C1 segment of cervical spinal cord (tissue), 14 donors: ENCODE measurements around the gene MALRD1.
"Not testable (repeated sequence)": the region's sequence is repeated elsewhere in the genome, so short reads cannot be mapped to it uniquely, and the experiment has no call there.

Source experiments
- DNase-seq, 14 donors: peaks; one replicate each; lab custom pipeline; 2025; lab: John Stamatoyannopoulos, UW

The MALRD1 gene

DNA sequence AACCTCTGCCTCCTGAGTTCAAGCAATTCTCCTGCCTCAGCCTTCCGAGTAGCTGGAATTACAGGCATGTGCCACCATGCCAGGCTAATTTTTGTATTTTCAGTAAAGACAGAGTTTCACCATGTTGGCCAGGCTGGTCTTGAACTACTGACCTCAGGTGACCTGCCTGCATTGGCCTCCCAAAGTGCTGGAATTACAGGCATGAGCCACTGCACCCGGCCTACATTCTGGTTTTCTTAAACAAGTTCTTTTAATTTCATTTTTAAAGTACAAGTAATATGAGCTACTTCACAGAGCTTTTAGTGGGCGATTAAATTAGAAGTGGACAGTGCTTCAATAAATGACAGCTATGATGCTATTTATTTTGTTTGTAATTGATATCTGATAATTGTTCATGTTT is 721.2 kb downstream of the MALRD1 start:
- not testable (repeated sequence) for DNase-seq

DNA sequence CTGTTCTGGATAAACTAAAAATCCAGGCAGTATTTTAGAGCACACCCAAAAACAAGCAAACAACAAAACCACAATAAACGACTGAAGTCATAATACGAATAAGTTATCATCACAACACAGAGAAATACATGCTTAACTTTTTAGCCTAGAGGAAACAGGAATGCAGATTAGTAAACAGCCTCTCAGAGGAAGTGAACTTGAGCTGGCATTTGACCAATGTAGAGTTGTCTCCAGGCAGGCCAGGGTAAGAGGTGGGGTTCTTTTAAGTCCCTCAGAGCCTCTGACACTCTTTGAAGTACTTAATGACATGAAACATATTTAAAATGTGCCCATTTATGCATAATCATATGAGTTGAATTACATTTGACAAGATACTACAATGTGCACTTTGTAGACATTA is 724.4 kb downstream of the MALRD1 start:
- DNase-seq = no peak

DNA sequence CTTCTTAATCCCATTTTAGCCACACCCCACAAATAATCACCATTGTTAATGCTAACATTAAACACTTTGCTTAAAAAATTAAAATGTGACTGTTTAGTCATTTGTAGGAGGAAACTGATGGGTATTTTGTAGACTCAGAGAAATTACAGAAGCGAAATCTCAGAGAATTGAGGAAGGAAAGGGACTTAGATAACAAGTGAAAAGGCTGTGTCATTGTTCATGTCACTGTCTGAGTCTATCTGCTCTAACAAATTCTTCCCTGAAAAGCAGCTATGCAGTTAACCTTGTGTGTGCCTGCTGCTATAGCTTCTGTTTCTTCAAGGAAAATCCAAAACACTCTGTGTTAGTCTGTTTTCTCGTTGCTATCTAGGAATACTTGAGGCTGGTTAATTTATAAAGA is 726.7 kb downstream of the MALRD1 start:
- no peak for DNase-seq

DNA sequence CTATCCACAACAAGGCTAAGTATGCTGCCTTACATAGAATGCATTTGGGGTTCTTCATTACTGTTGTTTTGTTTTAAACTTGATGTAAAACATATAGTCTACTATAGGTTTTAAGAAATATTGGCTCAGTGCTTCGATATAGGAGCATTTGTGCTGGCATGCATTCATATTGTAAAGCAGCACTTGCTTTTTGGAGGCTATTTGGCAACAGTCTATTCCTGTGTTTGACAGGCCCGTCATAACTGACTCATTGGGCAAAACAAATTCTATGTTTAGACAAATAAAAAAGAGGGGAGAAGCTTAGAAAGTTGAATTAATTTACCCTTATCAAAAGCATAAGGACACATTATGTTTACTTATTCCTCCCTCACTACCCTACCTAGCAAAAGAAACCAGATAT is 729.2 kb downstream of the MALRD1 start:
- DNase-seq = no peak

DNA sequence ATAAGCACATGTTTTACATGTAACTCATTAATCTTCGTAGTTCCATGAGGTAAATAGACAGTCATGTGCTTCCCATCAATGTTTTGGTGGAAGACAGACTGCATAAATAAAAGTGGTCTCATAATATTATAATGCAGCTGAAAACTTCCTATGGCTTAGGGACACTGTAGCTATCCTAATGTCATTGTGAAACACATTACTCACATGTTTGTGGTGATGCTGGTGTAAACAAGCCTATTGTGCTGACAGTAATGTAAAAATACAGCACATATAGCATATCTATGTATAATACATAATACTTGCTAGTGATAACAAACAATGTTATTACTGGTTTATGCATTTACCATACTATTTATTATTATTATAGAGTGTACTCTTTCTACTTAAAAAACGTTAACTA is 730.4 kb downstream of the MALRD1 start:
- no peak for DNase-seq

DNA sequence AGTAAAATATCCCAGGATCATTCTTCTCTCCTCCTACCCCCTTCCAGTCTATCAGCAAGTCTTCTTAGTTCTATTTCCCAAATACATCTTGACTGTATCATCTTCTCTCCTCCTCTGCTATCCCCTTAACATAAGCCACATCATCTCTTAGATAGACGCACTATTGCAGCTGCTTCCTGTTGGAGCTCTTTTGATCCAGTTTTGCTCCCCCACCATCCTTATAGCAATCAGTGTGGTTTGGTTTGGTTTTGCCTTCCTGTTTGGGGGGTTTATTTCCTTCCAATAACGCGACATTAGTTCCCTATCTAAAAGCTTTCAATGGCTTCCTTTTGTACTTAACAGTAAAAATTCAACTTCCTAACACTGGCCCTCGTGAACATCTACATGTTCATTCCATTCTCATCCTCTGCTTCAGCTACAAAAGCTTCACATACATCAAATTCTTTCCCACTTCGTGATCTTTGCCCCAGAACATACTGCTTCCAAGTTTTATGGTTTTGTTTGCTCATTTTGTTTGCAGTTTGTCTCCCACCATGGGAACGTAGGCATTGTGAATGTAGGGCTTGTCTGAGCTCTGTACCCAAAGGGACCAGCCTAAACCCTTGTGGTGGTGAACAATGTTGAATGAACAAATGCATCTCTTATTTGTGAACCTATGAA is 734.0 kb downstream of the MALRD1 start:
- DNase-seq = no peak

DNA sequence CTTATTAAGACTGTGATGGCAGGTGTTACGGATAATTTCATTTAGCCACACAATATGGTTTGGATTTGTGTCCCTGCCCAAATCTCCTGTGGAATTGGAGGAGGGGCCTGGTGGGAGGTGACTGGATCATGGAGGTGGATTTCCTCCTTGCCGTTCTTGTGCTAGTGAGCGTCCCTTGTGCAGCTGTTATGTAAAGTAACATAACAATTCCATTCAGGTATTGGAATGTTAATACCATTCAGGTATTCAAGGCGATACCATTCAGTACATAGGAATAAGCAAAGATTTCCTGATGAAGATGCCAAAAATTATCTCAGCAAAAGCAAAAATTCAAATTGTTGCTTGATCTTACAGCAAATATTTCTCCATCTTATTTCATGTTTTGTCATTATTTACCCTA is 735.1 kb downstream of the MALRD1 start:
- DNase-seq = no peak
